GM18502 (cell line): Measurements from ENCODE around the gene ANTXR1.

Experiments used
- ATAC-seq: cut with Tn5 transposase; IDR thresholded peaks from one replicate; pipeline ENCODE4 v1.9.1; 2021; ENCODE audit warnings: mild to moderate bottlenecking; ENCODE audit not compliant: unreplicated experiment, poor library complexity

The ANTXR1 gene

DNA sequence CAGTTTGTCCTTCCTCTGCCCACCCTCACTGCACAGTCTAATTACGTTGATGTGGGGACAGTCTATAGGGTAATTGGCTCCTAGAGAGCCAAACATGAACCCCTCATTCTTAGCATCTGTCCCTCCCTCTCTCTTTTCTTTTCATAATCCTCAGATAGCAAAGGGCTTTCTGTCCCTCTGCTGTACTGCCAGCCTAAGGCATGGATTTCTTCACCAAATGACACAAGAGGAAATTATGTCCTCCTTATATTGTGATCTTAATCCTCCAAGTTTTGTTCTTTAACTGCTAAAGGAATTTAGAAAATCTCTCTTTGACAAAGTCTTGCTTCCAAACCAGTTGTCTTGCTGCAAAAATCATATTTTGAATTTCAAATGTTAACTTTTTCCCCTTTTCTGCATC, 18.5 kb downstream of the ANTXR1 start:
- ATAC-seq, result no peak

DNA sequence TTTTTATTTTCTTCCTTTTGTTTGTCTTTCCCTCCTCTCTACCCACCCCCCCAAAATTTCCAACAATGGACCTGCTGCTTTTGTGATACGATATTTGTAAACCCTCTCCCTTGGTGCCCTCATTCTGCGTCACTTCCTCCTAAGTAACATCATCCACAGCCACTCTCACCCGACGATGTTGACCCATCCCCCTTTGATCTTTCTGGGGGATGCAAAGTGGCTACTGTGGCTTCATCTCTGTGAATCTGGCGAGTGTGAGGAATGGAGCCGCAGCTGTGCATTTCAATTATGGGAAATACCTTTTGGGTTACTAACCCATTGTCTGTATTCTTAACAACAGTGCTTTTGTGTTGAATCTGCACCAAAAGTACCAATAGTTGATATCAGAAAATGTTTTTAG, 19.4 kb downstream of the ANTXR1 start:
- ATAC-seq, result no peak

DNA sequence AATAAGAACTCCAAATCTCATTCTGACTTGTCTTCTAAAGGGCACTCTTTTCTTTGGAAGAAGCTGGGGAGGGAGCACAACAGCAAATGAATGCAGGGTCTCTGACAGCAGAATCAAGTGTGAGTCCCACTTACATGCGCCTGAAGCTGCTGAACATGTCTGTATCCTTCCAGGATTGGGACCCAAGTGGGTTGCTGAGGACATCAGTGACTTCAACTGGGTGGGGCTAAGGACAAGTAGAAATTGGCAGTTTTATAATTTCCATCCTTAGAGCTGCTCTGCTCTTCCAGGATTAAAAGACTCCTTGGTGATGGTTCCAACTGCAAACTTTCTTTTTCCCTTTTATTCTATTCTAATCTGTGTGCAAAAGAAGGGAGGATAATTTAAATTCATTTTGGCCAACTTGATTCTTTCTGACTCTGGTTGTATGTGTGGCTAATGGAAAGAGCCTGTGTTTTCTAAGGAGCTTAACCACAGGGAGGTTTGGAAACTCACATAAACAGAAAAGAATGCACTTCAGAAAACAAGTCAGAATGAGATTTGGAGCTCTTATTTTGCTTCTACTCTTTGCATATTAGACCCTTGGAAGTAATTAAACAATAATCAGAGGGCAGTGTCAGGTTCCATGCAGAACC, 20.6 kb downstream of the ANTXR1 start:
- no peak for ATAC-seq

DNA sequence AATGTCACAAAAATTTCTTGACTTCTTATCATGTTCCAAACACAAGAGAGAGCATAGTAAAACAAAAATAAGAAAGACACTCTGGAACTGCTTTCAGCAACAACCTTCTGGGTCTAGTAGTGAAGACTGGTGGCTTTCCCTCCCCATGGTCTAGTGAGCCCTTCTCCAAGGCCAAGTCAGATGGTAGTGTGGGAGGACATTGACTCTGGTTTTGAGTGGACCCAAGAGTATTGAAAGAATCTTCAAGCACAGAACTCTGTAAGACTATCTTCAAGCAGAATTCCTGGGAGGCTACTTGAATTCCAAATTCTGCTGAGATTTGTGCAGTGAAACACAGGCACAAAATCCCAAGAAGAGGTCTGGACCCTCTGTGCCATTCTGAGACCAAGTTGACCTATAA, 21.1 kb downstream of the ANTXR1 start:
- no peak for ATAC-seq

DNA sequence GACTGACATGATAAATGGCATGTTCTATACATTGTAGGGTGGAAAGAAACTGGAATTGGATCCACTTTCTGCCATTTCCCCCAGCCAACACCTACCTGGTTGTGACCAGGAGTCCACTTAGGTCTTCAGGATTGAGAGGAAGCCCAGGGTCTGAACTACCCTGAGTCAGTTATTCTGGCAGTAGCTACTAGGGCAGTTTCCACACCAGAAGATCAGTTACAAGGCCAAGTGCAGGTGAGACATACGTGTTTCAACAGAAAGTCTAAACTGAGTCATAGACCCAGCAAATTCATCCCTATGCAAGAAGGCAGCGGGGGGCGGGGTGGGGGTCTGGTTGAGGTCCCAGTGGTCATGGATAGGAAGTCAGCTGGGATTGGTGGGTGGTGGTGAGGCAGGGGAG, 21.9 kb downstream of the ANTXR1 start:
- no peak for ATAC-seq

DNA sequence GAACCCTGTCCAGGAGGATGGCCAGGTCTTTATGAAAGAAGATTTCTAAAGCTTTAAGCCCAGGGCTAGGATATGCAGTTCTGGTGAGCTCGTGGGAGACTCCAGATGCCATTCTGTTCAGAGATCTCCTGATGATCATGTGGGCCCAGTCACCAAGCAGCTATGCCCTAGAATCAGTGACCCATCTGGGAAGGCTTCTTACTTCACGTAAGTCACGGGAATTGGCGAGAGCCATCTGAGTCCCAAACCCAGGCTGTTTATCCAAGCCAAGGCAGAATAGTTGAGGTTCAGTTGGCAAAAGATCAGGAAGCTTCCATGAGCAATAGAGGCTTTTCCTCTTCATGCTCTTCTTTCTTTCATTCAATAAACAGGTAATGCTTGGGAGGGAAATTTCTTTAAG, 23.9 kb downstream of the ANTXR1 start:
- no peak for ATAC-seq

DNA sequence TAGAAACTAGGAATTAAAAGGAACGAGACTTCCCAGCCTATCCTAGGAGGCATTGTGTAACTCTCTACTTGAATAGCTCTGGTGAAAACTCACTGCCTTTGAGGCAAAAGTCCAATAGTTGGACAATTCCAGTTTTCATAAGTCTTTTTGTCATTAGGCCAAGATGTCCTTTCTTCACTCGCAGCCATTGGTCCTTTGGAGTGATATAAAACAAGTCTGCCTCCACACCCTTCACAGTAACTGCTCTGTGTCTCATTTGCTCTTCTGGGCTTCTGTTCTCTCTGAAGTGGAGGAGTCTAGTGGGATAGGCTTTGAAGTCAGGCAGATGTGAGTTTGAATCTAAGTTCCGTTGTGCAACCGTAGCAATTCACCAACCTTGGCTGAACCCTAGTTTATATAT, 28.2 kb downstream of the ANTXR1 start:
- ATAC-seq, result no peak

DNA sequence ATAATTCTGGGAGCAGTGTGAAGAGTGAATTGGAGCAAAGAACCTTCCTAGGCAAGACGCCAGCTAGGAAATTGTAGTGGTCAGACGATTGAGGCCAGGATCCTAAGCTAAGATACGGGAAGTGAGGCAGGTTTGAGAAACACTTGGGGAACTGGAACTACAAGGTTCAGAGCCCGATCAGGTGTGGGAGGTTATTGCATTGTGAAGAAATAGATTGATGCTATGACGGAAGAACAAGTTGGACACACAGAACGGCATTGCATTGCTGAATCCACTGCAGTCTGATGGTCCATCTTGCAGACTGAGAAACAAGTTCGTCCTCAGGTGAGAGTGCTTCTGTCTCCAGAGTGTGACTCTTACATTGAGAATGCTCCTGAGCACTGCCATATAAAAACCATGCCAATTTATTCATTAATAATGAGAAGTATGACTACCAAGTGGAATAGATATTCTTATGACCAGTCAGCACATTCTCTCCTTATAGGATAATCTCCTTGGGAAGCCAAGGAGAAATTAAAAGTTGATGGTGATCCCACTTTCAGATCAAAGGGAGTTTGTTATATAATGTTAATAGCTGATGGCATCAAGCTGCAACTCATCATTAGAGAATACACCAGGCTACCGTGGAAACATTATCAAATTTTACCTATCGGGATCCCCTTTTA, 30.9 kb downstream of the ANTXR1 start:
- no peak for ATAC-seq

DNA sequence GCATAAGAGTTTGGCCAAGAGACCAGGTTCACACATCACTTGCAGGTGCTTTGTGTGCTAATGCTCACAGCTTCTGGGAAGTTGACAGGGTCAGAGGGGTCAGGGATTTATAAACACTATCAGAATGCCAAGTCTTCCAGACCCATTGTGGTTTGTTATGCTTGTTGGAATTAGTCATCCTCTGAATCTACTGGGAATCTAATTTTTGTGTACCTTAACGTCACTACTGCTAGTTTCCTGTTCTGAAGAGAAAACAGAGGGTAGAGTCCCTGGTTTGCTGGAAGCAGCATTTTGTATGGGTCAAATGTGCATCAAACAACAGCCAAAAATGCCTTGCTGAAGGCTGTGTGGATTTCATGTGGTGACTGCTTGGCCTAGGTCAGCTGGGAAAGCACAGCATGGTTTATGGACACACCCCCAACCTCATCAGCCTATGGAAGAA, 33.3 kb downstream of the ANTXR1 start:
- no peak for ATAC-seq

DNA sequence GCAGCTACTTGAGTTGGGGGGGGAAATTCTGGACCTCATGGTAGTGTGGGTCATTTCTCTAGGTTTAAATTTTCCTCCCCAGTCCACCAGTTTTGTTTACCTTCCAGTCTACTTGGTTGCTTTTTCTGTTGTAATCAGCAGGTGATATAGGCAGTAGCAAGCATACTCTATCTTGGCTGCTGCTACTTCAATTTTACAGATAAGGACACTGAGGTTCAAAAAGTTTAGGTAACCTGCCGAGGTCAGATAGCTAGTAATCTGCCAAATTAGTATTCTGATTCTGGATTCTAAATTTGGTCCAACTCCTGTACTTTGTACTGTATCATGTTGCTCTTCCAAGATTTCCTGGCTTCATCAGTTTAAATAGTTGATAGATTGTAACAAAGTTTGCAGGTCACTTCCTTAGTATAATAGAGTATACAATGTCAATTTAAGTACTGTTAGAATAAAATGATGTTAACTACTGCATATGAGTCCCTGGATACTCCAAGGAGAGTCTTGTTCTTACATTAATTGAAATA, 34.7 kb downstream of the ANTXR1 start:
- ATAC-seq, result no peak

DNA sequence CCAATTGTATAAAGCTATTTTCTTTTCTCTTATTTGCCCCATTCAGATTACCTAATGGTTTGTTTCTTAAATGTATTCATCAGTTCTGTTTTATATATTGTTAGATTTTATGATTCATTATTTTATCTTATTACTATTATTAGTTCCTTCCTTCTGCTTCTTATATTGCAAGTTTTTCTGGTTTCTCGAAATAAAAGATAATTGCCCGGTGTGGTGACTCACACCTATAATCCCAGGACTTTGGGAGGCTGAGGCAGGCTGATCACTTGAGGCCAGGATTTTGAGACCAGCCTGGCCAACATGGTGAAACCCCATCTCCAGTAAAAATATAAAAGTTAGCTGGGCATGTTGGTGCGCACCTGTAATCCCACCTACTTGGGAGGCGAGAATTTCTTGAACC, 37.8 kb downstream of the ANTXR1 start:
- ATAC-seq, result no peak

DNA sequence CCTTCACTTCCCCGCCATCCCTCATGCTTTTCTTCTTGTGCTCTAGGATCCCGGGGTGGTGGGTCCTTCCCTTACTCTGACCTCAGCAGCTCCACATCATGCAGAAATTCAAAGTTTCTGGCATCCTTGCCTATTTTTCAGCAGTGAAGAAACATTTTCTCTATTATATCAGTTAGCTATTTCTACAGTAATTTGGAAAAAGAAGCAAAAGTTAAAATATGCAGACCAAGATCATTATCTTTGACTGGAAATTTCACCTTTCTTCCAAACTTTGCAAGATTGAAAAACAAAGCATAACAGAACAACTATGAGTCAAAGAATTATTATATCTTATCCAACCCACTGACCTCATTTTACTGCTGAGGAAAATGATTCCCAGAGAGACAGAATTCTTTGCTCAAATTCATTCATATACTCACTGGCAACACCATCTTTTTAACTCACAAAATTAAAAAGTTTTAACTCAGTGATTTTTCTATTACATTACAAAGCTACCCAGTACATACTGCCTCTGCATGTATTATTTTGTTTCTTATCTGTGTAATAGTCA, 40.5 kb downstream of the ANTXR1 start:
- ATAC-seq, result no peak

DNA sequence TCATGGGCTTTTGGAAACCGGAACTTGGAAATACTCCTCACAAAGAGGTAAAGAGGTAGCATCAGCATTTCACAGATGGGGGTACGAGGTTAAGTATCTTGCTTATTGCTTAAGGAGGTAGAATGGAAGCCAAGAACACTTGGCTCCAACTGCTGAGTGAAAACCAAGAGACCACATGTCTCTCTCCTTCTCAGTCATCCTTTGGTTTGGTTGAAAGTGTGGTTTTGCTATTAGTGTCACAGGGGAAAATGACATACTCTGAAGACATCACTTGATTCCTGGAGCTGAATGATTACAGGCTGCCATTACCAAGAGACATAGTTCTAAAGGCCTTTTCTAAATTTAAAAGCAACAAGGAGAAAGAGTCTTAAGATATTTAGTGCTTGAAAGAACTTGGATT, 41.5 kb downstream of the ANTXR1 start:
- peak; percentile 87 for ATAC-seq

DNA sequence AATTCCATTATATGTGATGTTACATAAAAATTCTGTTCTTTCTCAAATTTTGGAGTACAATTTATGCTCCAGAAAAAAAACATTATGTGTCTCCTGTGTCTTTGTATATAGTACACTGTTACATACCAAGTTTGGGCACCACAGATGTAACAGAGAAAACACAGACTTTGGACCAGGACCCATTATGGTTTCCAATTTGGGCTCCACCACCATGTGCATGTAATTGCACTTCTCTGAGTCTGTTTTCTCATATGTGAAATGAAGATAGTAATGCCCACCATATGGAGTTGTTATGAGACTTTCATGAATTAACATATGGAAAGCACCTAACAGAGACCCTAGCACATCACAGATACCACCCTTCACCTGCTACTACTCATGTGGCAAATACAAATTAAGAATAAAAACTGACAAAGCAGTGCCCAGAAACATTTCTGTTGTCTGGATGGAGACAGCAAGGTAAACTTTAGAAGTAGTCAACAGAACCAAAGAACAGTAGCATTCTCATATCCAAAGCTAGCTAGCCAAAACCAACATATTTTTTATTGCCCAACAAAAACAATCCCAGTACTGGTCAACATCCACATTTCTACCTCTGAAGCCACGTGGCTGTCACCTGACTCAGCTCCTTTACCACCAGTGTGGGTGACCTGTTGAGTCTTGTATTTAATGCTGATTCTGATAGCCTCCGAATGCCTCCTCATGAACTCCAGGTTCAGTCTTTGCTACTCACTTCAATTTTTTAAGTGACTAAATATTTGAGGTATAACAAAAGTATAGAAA, 42.9 kb downstream of the ANTXR1 start:
- ATAC-seq, result no peak

DNA sequence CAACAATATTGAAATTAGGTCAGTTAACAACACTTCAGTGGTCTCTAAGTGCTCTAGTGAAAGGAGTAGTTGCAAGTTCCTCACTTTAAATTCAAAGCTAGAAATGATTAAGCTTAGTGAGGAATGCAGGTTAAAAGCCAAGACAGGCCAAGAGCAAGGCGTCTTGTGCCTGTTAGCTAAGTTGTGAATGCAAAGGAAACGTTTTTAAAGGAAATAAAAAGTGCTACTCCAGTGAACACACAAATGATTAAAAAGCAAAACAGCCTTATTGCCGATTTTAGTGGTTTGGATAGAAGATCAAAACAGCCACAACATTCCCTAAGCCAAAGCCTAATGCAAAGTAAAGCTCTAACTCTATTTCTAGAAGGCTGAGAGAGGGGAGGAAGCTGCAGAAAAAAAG, 44.7 kb downstream of the ANTXR1 start:
- no peak for ATAC-seq

DNA sequence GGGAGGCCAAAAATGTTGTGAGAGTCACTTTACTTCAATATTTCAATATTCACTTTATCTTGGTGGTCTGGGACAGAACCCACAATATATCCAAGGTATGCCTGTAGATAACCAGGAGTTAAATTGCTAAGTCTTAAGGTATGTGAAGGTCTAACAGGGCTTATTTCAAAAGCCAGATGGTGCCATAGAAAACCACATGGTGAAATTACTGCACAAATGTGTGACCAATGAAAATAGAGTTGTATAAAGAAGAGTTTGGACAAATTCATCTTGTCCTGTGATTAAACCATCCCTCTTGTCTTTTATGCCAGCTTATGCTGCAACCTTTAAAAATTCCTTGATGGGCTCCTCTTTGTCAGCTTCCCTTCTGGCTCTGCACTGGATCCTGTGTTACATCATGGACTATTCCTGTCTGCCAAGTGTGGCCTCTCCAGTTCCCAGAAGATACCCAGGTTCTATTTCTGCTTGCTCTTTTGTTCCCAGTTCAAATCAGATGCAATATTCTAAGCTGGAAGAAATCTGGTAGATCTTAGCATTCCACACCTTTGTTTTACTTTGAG, 46.8 kb downstream of the ANTXR1 start:
- no peak for ATAC-seq

DNA sequence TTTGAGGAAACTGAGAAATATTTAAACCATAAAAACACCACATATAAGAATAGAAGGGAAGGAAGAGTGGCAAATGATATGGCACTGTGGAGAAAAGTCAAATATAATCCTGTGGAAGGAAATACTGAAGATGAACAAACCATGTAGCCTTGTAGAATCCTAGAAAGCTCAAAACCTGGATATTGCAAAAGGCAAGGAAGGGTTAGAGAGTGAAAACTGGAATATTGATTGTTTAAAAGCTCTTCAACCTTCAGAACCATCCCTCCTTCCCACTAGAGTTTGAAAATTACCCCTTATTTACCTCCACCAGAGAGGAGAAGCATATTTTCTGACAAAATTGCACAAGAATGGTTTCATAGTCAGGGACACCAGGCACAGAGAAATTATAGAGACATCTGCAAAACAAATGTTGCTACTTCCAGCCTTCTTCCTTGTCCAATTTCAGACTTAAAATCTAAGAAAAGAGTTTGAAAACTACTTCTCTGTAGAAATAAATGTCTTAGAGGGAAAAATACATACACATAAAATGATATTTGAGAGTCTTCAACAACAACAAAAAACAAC, 48.0 kb downstream of the ANTXR1 start:
- no peak for ATAC-seq

DNA sequence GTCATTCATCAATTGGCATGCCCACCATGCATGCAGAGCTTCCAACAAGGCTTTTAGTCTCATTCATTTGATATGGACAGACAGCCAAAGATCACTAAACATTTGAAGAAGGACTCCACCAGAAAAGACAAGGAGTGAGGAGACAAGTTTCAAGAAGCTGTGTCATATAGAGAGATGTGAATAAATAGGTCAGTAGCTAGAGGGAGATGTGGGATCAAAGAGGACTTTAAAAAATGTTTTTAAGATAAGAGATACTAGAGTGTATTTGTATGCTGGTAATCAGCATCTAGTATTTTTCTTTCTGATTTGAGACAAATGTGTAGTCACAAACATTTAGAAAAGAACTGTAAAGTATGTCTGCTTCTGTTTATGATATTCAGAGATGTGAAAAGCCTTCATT, 48.5 kb downstream of the ANTXR1 start:
- ATAC-seq, result no peak

DNA sequence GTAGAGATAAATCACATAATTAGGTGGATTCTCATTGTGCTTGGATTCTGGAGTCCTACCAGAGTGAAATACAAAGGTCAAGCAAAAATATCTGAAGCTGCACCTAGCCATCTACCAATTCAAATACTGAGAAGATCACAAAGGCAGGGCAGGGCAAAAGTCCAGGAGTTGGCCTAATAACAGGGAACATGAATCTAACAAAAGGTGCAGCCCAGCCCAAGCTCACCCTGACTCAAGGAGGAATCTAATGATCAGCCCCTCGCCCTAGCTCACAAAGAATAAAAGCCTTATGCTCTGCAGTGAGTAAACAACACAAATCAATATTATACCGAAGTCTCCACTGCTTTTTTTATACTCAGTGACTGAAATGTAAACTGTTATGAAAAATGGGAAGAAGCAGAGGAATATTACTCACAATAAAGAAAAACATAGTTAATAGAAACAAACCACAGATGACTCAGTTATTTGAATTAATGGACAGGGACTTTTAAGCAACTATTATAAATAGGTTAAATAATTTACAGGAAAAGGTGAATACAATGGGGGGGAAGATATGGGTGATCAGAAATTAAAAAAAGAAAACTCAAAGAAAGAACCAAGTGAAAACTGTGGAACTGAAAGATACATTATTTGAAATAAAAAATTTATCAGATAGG, 49.5 kb downstream of the ANTXR1 start:
- ATAC-seq, result no peak

DNA sequence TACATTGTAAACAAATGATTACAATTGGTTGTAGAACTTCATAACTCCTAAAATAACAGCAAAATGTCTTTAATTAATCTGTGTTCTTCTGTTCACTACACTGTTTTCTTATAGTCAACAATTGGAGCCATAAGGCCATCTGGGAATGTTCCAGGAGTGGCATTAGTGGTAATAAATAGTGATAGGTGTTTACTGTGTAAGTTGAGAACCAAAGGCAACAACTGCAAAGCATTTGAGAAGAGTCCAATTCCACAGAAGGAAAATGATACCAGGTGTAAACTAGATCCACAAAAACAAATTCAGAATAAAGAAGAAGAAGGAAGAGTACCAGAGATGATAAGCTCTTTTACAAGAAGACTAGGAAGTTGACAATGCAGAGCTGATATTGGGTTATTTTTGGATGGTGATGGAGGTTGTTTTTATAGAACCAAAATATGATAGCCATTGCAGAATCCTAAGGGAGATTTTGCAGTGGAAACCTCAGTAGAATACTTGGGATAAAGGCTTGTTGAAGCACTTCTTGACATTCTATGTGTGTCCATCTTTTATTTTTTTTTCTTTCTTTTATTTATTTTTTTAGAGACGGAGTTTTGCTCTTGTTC, 52.9 kb downstream of the ANTXR1 start:
- ATAC-seq, result no peak
